Activated naive CD4-positive, alpha-beta T cell treated with Interleukin-2 at 50 U/mL for 16 hours (primary cell): ENCODE measurements around the gene NCAPH2.
A peak's percentile ranks its signal among the peaks of the same experiment; 100 is the strongest.

Experiments used
- DNase-seq: peaks from one replicate; pipeline ENCODE4 v3.0.0-alpha.2; 2020

Gene NCAPH2

GRCh38 chr22:50507991-50508884 is at the start of gene NCAPH2:
Gene NCAPH2 (plus strand): TSS chr22:50508224. CDS start chr22:50508338, 114 bp downstream.
- DNase-seq, result peak; percentile 99

- DNase-seq, result no peak
These were observed 49.0 kb upstream of the NCAPH2 start for GRCh38 chr22:50459016-50459415.

- no peak for DNase-seq
These were observed 48.4 kb upstream of the NCAPH2 start for GRCh38 chr22:50459496-50460140.

GRCh38 chr22:50460938-50461337 is 47.1 kb upstream of the NCAPH2 start:
- DNase-seq, result no peak

- no peak for DNase-seq
These were observed 46.5 kb upstream of the NCAPH2 start for GRCh38 chr22:50461536-50461935.

- DNase-seq, result no peak
These were observed 46.0 kb upstream of the NCAPH2 start for GRCh38 chr22:50461979-50462540.

GRCh38 chr22:50463188-50463900 is 44.7 kb upstream of the NCAPH2 start:
- DNase-seq, result no peak

GRCh38 chr22:50464451-50464850 is 43.6 kb upstream of the NCAPH2 start:
- no peak for DNase-seq

GRCh38 chr22:50465066-50465930 is 42.7 kb upstream of the NCAPH2 start:
- no peak for DNase-seq

- no peak for DNase-seq
These were observed 40.7 kb upstream of the NCAPH2 start for GRCh38 chr22:50467341-50467740.

- DNase-seq, result no peak
These were observed 40.1 kb upstream of the NCAPH2 start for GRCh38 chr22:50467773-50468440.

GRCh38 chr22:50468626-50469025 is 39.4 kb upstream of the NCAPH2 start:
- no peak for DNase-seq

- DNase-seq, result peak; percentile 92
These were observed 38.4 kb upstream of the NCAPH2 start for GRCh38 chr22:50469377-50470305.

GRCh38 chr22:50470491-50470890 is 37.5 kb upstream of the NCAPH2 start:
- no peak for DNase-seq

GRCh38 chr22:50471197-50471847 is 36.7 kb upstream of the NCAPH2 start:
- no peak for DNase-seq

- DNase-seq, result no peak
These were observed 36.1 kb upstream of the NCAPH2 start for GRCh38 chr22:50471962-50472361.

GRCh38 chr22:50473088-50473487 is 34.9 kb upstream of the NCAPH2 start:
- DNase-seq, result peak; percentile 50

- peak; percentile 49 for DNase-seq
These were observed 34.0 kb upstream of the NCAPH2 start for GRCh38 chr22:50473855-50474671.
